Measurements from ENCODE around the gene KLHL29.

Gene KLHL29

DNA sequence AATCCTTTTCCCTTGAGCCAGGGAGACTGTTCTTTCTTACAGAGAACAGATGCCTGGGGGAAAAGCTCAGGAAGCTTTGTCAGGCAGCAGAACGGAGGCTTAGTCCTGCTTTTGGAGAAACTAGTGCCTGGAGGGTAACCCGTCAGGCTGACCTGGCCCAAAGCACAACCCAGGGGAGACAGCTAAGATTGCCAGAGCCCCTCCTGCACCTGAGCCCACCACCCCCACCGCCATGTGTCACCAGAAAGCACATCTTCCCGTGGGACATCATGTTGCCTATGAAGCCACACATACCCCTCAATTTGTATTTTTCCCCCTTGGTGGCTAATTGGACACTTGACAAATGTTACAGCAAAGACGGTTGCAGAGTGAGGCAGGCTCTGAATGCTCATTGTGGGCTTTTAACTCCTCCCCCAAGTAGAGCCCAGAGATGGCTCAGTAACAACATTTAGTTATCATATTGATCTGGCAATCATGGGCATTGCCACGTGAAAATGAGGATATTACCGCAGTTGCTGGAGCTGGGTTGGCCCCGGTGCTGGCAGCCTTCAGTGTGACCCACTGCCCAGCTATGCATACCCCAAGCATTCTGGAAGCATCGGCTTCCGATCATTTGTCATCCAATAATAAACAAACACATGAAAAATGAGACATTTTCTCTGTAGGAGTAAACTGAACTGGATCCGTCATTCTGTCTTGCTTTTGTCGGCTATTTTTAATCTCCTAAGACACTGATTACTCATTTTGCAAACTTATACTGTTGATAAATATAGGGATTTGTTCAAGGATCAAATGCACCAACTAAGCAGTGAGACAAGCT is 312.5 kb downstream of the KLHL29 start:
- DNase-seq (ENCODE audit: low spot score): no peak

DNA sequence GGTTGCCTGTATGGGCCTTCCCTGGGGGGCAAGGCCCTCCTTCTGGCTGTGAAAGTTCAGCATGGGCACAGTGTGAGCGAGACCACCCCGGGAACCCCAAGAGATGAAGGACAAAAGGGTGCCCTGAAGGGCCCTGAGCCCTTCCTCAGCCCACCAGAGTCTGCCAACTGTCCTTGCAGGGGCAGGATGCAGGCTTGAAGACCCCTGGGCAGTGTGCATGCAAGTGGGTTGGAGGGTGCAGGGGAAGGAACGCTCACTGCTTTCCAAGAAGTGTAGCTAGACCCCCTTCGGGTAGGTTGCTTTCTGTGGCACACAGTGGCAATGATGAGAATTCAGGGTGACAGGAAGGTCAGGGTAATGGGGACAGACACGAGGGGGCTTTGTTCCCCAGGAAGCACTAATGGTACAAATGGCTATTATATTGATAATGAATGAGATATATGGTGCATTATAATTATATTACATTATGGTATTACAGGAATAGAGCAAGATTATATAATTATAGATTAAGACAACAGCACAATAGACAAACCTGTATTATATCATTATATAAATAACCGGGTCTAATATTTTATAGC is 313.2 kb downstream of the KLHL29 start:
- no peak for DNase-seq (ENCODE audit: low spot score)

DNA sequence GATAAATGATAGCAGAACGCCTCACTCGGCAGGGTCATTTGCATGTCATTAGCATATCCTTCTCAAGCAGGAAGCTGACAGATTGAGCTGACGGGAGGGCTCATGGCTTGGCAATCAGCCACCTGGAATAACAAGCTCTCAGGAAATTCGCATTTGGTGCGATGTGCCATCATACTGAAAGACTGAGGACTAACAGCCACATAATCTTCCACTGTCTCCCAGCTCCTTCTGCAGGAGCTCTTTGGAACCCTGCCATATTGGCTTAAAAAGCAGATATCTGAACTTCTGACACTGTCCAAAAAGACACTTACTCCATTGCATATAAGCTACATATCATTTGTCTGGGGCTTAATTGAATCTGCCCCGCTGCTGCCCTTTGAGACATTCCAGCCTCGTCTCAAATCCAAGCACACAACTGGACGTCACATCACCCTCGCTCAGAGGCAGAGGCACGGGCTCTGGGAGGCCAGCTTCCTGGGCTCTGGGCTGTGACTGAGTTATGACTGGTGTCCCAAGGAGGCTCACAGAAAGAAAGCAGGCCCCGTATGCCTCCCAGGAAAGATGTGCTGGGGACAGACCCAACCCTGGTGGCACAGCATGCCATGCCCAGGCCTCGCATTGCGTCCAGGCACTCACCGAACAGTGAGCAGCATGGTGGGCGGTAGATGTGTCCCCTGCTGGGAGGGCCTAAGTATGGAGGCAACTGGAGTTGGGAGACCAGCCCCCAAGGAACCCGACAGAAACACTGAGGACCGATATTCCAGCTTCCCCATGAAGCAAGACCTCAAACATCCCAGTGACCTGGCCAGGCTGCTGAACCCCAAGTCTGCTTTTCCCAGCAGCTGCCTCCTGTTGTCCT is 314.0 kb downstream of the KLHL29 start:
- DNase-seq (ENCODE audit: low spot score): no peak

DNA sequence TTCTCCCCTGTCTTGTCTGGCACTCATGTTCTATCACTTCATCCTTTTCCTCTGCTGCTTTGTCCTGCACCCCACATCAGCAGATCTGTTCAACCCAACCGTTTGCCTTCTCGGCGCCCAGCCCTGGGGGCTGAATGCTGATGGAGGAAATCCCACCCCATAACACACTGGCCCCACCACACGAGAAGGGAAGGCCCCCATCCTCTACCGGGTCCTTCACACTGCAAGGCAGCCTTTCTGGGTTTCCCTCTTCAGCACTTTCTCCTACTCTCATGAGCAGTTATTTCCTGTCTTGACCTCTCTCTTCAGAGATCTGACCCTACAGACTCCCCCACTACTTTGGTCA is 314.6 kb downstream of the KLHL29 start:
- no peak for DNase-seq (ENCODE audit: low spot score)

DNA sequence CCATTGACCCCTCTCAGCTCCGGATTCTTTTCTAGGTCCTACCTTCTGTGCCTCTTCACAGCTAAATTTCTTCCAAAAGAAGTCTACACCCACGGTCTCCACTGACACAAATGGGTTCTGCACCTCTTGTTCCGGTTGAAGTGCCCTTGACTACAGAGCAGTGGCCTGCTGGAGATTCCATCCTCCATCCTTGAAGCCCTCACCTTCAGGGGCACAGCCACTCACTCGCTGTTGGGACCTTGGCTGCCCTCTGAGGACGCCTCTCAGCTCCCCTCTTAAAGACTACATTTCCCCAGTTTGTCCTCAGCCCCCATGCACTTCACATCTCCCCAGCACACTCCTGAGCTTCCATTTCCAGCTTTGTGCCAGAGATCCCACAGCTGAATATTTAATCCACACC is 315.6 kb downstream of the KLHL29 start:
- DNase-seq (ENCODE audit: low spot score): no peak

DNA sequence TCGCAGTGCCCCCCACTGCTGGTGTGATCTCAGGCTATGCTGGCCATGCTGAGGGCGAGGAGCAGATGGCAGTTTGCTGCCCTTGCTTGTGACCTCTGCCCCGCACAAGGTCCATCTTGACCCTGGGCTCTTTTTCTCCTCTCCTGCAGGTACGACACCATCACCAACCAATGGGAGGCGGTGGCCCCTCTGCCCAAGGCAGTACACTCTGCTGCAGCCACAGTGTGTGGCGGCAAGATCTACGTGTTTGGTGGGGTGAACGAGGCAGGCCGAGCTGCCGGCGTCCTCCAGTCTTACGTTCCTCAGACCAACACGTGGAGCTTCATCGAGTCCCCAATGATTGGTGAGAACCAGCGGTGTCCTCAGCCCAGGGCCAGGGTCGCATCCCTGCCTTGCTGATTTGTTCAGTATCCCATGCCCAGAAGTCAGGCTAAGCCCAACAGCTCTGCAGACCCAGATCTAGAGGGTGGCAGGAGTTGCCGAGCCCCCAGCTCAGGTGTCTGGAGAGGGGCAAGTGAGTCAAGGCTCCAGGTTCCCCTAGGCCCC is 318.1 kb downstream of the KLHL29 start:
- no peak for DNase-seq (ENCODE audit: low spot score)

DNA sequence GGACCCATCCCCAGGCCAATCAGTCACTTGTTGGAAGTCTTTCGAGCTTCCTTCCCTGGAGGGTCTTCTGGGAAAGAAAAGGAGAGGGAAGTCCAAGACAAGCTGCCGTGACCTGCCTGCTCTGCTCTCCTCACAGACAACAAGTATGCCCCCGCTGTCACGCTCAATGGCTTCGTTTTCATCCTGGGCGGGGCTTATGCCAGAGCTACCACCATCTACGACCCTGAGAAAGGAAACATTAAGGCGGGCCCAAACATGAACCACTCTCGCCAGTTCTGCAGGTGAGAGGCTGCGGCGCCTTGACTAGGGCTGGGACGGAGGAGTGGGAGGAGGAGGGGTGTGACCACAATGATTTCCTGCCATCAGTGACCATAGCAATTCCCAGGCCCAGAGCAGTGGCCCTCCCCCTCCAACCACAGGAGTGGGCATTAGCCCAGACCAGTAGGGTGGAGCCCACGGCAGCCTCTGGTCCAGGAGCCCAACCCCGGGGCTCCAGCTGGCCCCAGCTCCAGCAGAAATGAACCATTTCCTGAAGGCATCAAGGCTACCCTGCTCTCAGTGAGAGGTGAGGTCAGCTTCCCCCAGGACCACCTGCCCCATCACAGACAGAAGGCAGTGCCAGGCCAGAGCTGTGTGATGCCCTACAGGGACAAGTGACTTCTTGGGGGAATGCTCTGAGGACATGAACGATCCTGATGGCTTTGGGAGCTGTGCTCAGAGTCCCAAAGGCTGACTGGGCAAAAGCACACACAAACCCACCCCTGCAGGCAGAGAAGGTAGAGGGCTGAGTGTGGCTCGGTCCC is 318.8 kb downstream of the KLHL29 start:
- no peak for DNase-seq (ENCODE audit: low spot score)

DNA sequence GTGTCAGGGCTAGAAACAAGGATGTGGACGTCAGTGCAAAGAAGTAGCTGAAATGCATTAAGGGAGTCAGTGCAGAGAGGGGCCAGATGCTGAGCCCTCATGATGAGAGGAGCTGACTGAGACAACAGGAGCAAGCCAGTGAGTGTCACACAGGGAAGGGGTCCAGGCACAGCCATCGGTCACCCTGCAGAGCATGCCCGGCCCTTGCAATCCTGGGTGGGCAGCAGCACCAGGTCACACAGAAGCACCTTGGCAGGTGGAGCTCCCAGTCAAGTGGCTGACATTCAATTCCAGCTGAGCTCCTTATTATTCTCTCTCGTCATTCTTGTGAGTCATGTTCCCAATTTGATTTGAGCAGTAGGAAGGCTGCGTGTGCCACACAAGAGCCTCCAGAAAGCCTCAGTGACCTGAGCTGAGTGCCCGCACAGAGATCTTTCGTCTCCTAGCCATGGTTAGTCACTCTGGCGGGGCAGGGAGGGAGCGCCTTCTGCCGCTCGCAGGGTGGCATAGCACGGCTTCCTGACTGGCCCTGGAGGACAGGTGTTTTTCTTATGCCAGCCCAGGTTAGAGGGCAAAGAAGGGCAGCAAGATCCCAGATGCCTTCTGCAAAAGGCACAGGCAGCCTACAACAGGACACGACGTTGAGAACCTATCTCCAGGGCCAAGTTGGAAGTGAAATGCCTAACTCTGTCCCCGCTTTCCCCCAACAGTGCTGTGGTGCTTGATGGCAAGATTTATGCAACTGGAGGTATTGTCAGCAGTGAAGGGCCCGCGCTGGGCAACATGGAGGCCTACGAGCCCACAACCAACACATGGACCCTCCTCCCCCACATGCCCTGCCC is 321.0 kb downstream of the KLHL29 start:
- DNase-seq (ENCODE audit: low spot score): no peak

DNA sequence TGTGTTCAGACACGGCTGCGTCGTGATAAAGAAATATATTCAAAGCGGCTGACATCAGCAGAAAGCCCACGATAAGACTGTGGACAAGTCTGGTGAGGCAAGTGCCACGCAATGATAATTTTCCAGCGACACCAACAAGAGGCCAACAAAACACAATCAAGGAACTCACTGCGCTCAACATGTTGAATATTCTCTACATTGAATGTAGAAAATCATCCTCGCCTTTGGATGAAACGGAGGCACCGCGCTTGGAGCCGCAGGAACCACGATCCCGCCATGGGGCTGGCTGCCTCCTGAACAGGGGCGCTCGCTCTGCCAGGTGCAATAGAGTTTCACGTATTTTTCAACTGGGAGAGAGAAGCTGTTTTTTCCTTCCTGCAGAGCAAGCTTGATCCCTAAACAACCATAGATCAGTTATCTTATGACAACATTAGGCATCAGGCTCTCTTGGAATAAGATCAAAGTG is 321.7 kb downstream of the KLHL29 start:
- DNase-seq (ENCODE audit: low spot score): no peak

DNA sequence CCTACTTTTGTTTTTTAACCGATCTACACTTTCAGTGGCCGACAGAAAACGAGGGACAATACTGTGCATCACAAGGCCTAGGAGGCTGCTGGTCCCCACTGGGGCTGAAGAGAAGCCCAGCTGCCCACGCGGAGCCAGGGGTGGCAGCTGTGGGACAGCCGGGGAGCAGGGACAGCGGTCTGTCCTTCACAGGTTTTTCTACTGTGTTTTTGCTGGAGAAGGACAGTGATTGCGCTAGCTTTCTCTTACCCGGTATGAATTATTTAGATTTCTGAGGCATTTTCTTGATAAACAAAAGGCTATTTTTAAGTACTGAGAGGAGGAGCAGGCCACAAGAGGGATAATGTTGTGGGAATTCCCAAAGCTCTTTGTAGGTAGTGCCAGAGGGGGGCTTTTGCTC is 322.1 kb downstream of the KLHL29 start:
- DNase-seq (ENCODE audit: low spot score): no peak

DNA sequence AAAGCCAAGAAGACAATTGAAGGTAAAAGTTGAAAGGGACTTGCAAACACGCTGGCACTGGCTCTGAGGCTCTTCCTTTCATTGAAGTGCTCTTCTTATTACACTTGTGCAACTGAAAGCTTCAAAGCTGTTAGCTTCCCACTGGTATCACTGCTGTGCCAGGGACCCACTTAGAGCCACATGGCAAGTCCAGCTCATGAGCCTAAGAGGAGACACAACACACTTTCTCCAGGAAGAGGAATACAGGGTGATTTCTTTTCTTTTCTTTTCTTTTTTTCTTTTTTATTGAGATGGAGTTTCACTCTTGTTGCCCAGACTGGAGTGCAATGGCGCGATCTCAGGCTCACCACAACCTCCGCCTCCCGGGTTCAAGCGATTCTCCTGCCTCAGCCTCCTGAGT is 323.8 kb downstream of the KLHL29 start:
- no peak for DNase-seq (ENCODE audit: low spot score)

DNA sequence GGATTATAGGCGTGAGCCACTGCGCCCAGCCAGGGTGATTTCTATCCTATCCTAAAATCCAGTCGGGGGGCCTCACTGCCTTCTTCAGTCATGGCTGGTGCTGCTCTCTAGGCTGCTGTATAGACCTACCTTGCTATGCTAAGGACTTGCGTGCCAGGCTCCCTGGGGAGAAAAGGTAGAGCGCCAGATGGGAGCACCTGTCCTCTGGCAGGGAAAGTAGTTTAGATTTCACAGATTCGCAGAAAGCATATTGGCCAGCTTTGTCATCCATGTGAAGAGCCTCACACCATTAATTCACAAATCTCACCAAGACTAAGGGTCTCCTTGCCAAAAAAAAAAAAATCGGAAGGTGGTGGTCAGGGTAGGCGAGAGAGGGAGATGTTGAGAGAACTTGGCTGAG is 324.3 kb downstream of the KLHL29 start:
- no peak for DNase-seq (ENCODE audit: low spot score)

DNA sequence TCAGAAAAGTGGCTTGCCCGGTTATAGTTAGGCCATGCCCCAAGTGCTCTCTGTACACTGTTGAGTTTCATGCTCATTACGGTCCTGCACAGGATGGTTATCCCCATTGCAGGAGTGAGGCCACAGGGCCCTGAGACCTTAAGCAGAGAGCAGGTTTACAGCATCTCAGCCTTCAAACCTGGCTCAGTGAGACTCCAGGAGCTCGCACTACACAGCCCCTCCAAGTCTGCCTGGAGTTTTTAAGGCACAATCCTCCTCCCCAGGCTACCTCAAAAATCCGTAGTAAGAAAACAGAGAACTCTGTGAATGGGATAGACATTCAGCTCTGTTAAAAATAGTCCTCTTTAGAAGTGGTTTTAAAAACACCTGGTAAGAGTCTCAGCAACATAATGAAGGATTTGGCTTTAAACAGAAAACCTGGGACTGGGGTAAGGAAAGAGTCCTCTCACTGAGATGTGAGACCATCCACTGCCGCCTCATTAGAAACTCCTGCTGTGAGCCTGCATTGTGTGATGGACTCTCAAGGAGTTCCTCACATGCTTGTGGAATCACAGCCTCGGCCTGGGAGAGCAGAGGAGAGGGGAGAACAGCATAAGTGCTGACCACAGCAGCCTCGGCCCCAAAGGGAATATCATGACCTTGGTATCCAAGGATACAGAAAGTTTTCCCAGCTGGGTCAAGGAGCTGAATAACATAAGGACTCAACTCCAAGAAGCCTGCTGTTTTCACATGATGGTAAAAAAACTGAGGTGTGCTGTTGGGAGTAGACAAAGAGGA is 327.2 kb downstream of the KLHL29 start:
- DNase-seq (ENCODE audit: low spot score): no peak

DNA sequence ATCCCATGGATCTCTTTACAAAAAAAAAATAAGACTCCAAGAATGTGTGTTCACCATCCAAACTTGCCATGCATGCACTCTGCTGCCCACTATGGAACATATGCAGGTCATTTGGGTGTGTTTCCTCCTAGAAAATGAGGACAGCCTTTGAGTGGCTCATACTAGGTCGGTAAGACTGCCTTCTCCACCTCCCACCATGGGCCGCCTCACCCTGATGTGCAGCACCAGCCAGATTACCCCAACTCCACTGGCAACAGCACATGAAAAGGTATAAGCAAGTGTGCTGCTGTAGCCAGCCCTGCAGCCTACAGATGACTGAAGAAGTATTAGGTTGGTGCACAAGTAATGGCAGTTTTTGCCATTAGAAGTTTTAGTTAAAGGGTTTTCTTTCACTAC is 327.8 kb downstream of the KLHL29 start:
- no peak for DNase-seq (ENCODE audit: low spot score)

DNA sequence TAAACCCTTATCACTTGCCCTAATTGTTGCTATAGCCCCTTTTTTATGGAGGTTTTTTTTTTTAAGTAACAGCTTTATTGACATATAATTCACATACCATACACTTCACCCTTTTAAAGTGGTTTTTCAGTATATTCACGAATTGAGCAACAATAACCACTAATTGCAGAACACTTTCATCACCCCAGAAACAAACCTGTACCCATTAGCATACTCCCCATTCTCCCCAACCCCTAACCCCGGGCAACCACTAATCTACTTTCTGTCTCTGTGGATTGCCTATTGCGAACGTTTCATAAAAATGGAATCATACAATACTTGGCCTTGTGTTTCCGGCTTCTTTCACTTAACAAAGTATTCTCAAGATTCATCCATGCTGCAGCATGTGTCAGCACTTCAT is 328.4 kb downstream of the KLHL29 start:
- DNase-seq (ENCODE audit: low spot score): no peak

DNA sequence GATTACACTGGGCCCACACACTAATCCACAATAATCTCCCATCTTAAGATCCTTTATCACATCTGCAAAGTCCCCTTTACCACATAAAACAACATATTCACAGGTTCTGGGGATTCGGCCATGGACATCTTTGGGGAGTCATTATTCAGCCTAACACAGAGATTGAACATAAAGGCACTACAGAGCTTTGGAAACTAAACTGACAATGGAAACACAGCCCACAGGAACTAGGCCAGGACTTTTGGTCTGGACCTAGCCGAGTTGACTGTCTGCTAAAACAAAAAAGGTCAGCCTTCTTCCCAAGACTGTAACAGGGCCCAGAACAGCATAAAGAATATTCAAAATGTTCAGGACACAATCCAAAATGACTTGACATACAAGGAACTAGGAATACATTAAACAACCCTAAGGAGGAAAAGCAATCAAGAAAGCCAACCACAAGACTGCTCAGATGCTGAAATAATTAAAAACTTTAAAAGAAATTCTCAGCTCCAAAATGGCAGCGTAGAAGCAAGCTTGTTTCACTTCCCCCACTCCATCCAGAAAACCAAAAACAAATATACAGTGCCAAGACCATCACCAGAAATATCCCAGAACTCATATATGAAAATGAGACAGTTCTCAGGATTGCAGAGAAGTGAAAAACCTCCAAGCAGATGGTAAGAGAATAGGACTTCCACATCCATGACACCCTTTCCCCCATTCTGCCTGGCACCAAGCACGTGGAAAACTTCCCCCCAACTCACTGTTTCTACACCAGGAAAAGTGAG is 334.1 kb downstream of the KLHL29 start:
- no peak for DNase-seq (ENCODE audit: low spot score)

DNA sequence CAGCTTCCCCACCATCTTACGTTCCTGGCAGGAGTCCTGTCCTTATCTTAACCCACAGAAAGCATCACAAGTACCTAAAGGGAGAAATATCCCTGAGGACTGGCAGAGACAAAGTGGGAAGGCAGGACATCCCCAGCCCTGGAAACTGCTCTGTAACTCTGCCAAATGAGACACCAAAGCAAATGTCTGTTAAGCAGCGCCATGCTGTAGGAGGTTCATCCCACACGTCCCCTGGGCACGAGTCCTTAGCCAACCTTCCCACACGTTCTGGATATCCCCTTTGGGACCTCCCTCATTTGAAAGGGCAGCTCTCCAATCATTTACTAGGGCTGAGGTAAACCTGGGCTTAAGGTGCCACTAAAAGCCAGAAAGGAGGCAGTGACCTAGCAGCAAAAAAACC is 334.7 kb downstream of the KLHL29 start:
- DNase-seq (ENCODE audit: low spot score): no peak

DNA sequence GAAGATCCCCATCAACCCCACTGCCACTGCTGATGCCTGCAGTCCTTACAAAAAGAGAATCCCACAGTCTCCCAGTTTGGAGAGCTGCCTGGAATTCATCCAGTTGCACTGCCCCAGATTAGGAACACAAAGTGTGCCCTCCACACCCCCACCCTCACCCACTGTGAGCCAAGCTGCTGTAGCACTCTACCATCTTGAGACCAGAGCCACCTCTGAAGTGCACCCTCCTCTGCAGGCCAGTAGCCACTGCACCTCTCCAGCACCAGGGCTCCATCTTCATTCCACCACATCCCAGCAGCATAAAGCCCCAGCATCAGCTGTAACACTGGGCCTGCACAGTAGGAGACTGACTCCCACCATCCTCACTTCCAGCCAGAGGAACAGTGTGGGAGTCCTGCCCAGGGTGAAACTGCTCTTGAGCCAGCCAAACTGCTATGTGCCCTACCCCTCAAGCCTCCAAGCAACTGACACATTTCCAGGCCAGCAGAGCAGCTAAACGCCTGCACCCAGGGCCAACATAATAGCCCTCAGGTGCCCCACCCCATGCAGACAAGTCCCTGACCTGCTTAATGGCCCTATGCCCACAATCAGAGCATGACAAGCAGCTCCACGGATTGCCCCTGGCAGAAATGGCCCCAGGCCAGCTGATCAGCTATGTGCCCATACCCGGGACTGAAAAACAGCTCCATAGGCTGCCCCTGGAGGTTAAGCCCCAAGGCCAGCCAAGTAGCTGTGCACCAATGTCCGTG is 335.9 kb downstream of the KLHL29 start:
- no peak for DNase-seq (ENCODE audit: low spot score)

DNA sequence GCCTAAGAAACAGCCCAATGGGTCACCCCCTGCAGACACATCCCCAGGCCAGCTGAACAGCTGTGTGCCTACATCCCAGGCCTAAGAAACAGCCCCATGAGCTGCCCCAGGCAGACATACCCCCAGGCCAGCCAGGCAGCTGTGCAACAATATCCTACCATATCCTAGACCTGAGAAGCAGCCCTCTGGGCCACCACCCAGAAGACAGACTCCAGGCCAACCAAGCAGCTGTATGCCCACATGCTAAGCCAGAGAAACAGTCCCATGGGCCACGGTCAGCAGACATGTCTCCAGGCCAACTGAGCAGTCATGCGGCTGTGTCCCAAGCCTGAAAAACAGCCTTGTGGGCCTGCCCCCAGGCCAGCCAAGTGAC is 336.5 kb downstream of the KLHL29 start:
- no peak for DNase-seq (ENCODE audit: low spot score)
